Stimulated activated CD8-positive, alpha-beta memory T cell treated with anti-CD3 and anti-CD28 coated beads, Interleukin-4, amount 100 ng/mL, for 1 hour (primary cell): ENCODE results near the gene ABTB2.
"Not testable (repeated sequence)": the region's sequence is repeated elsewhere in the genome, so short reads cannot be mapped to it uniquely, and the experiment has no call there.

Experiments used
- DNase-seq, 2 donors: peaks; one replicate each; pipeline ENCODE4 v3.0.0-alpha.2; 2020; ENCODE audit warnings: low read depth in 2 of 2, low spot score in 1 of 2

Gene ABTB2

DNA sequence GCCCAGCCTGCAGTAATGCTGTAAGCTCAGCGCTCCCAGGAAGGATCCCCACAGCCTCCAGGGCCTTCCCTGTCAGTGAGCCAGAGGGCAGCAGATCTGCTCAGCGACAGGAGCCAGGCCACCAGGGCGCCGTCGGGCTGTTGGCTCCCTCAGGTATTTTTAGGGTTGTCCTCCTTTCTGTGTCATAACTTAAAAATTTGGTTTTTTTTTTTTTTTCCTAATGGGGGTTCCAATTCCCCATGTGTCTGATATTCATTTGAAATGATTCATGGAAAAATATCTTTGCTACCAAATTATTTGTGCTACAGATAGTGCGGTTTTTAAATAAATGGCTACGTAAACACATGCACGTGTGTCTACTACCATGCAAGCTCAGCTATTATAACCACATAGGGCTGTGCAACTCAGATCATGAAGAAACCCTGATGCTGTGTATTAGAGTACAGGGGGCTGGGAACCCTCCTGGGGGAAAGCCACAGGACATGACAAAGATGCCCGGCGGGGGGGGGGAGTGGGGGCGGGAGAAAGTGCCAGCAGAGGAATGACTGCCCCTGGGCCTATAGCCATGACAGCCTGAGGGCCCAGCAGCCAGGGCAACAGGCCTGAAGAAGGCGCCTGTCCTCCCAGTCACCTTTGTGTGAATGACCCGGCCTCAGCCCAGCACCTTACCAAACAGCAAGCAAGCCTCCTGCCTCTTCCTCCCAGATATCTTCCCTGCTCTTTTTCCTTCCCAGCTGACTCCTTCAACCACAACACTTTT lies 163.1 kb downstream of the ABTB2 start:
- DNase-seq: no peak

DNA sequence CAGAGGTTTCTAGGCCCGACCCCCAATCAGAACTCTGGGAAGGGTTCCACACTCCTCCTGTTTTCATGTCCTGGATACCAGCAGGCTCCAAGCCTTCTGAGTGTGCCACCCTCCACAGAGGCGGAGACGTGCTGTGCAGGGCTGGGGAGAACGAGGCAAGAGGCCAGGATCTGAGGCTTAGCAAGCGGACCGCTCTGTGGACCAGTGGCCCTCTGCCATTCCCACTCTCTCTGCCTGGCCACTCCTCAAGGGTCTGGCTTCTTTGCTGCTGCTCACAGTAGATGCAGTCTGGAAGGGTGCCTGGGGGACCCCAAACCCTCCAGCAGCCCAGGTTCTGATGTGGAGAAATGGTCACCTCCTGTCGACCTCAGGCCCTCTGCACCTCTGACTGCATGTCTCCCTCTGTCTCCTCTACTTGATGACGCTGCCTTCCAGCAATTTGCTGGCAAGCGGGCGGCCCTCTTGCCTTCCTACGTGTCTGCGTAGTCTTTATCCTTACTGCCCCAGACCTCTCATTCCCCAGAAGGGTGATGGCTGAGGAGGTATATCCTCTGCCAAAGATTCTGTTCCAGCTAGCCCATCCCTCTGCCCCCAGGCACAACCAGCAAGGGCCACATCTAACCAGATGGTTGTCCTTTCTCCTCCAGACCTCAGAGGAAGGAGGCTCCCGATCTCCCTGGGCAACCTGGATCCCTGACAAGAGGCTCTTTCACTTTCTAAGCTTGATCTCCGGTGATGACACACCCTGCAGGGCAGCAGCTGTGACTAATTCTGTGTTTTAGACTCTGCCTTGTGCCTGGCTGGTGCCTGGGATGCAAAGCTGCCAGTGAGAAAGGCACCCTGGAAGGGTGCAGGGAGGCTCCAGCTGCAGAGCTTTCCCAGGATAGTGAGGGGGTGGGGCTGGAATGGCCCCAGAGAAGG lies 165.1 kb downstream of the ABTB2 start:
- DNase-seq: no peak

DNA sequence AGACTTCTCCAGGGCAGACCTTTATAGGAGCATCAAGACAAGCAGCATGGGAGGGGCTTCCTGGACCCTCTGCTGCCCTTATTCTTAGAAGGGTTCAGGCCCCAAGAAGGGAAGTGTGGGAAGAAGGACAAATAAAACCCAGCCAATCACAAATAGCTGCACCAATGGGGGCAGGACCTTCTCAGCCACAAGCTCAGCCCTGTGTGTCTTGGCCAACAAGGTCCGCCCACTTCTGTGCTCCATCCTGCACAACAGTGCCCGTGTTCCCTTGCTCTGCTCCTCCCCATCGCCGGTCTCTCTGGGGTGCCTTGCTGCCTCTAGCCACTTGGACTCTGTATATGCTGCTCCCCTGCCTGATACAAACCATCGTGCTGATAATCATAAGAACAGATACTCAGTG lies 166.2 kb downstream of the ABTB2 start:
- no peak for DNase-seq

DNA sequence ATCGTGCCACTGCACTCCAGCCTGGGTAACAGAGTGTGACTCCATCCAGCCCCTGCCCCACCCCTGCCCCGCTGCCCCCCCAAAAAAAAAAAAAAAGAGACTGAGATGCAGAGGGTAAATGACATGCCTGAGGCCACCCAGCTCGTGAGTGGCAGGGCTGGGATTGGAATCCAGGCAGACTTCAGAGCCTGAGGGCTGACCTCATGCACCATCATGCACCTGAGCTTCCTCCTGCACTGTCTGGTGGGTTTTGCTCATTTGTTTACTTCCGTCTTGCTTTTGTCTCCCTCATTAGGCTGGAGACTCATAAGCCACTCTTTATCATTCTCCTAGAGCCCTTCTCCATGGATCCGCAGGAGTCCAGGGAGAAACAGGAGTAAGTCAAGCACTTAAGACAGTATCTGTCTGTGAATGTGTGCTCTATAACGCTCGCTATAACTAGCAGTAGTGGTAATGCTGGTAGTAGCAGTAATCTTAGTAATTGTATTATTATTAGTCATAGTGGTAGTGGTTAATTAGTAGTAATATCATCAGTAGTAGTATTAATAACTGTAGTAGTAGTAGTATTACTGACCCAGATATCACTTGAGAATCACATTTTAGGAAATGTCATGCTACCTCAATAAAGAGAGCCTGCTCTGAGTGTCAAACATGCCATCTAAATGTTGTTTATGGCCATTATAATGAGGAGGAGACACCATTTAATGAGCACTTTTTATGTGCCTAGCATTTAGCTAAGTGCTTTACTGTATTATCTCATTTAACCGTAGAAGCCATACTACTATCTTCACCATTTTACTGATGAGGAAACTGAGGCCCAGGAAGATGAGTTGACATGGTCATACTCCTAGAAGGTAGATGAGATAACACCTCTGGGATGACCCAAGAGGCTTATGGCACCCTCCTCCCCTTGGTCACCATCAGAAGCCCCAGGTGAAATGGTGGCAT lies 167.3 kb downstream of the ABTB2 start:
- no peak for DNase-seq

DNA sequence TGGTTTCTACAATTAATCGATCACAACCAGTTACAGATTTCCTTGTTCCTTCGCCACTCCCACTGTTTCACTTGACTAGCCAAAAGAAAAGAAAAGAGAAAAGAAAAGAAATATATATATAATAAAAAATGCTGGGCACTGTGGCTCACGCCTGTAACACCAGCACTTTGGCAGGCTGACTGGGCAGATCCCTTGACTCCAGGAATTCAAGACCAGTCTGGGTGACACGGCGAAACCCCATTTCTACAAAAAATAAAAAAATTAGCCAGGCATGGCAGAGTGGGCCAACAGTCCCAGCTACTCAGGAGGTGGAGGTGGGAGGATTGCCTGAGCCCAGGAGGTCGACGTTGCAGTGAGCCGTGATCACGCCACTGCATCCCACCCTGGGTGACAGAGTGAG lies 168.6 kb downstream of the ABTB2 start:
- DNase-seq: no peak

DNA sequence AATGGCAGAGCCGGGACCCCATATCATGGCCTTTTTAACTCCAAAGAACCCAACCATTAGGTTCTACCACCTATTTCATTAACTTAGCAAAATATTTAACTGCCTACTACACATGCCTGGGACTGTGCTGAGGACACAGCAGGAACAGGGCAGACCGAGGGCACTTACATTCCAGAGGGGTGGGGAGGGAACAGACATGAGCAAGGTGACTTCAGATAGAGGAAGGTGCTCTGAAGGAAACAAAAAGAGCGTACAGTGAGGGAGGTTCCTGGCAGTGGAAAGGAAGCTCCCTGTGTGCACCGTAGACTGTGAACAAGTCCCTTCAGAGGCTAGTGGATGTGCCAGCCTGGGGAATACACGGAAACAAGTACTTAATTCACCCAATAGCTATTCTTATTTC lies 169.6 kb downstream of the ABTB2 start:
- no peak for DNase-seq

DNA sequence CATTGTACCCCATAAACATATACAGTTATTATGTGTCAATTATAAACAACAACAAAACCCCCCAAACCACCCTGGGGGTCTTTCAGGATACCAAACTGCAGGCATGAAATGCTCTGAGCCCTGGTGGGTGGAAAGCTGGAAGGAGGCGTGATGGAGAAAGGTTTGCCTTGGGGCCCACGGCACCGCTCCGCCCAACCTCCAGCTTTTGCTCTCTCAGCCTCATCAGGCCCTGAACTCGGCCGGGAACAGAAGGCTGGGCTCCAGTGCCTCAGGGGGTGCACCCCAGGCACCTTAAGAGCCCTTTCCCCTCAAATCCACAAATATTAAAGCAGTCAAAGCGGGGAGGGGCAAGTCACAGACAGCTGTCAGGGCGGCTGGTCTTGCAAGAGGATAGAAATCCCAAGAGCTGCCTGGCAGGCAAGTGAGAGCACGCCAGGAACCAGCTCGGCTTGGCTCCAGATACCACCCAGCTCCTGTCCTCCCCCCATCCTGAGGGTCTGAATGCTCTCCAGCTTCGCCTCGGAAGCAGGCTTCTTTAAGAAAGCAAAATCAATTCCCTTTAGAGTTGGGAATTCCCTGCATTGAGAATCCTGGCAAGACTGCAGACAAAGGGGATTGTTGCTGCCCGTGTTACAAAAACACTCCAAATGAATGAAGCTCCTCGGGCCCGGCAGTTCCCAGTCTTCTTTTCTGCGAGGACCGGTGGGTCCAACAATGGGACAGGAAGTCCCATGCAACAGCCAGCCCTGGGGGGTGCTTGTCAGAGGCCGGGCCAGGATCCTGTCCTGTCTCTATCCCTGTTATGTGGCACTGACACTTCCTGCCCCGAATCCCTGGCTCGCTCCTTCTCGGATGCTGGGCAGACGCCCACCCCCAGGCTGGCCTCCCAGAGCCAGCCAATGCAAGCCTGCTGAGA lies 171.6 kb downstream of the ABTB2 start:
- no peak for DNase-seq

DNA sequence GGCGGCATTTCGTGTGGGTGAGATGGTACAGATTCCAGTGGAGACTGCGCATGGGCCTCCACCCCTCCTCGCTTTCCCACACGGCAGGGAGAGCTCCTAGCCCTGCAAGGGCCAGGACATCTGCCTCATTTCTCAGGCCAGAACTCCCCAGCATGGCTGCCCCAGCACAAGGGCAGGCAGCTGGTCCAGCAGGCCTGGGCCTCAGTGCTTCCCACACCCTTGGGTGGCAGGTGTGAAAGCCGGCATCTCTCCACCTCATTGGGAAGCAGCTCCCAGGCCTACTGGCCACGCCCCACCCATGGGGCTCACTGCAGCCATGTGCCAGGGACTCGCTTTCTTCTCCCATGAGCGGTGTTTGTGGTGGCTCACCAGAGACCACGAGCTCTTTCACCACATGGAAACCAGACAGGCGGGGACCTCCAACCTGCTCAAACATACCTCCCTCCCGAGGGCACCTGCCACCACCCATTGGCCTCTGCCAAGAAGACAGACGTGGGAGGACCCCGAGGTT lies 173.2 kb downstream of the ABTB2 start:
- no peak for DNase-seq

DNA sequence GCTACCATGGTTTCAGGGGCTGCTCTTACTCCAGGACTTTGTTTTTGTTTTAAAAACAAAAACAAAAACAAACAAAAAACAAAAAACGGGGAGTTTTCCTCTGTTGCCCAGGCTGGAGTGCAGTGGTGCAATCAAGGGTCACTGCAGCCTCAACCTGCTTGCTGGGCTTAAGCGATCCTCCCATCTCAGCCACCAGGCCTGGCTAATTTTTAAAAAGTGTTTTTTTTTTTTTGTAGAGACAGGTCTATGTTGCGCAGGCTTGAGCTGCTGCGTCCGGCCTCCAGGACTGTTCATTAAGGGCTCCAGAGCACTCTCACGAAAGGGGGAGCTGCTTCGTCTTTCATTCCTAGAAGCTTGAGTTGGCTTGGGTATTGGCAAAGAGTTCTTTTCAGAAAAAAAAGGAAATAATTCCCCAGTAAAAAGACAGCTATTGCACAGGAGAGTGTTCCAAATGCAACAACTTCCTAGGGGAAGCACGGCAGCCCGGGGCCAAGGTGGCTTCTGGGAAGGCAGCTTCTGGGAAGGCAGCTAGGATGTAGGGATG lies 173.9 kb downstream of the ABTB2 start:
- no peak for DNase-seq

DNA sequence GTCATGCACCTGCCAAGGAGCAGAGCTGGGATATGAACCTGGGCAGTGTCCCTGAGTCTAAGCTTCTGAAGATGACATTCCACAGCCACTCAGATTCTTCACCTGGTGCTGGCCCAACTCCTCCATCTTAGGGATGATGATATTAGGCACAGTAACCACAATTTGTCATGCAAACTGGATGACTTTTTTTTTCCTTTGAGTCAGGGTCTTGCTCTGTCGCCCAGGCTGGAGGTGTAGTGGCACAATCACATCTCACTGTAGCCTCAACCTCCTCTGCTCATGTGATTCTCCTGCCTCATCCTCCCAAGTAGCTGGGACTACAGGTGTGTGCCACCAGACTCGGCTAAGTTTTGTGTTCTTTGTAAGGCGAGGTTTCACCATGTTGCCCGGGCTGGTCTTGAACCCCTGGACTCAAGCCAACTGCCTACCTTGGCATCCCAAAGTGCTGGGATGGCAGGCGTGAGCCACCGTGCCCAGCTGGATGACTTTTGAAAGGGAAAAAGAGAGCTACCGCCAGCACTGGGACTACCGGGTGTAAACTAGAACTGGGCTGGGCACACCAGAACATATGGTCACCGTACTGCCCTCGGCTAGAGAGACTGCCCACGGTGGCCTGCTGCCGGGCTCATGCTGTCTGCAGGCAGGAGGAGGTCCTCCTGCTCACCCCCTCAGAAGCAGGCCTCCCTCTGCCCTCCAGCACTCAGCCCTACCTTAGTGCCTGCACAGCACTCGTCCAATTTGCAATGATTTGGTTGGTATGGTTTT lies 174.7 kb downstream of the ABTB2 start:
- no peak for DNase-seq

DNA sequence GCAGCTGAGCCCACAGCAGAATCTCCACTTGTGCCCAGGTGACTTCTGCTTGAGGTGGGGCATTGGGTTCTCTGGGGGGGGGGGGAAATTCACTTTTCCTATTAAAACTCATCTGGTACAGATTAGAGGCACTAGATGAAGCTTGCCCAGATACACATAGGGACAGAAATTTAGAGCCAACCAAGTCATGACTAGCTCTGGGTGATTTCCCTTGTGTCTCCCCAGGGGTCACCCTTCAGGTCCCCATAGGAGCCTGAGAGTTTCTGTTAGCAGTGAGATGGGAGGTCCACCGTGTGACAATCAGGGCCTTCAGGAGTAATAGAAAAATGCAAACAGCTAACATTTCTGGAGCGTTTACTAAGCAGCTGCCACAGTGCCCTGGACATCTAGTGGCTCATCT lies 175.4 kb downstream of the ABTB2 start:
- no peak for DNase-seq

DNA sequence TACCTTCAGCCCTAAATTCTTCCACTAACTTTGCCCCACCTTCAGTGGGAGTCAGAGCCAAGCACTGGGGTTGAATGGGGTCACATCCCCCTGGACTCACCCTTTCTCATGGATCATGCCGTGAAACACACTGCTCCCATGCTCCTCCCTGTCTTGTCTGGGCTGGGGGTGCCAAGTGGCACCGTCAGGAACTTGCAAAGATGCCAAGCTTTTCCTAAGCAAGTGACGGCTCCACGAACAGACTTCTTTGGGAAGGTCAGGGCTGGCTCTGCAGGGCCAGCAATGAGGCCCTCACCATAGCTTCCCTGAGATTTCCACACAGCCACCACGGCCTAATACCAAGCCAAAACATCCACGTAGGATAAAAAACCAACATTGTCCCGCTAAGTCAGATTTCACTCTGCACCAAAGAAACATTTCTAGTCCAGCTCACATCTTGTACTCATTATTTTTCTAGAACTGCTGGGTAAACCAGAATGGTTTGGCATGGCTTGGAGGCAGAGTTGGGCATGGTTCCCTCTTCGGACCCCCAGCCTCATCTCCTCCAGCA lies 175.9 kb downstream of the ABTB2 start:
- DNase-seq: no peak

DNA sequence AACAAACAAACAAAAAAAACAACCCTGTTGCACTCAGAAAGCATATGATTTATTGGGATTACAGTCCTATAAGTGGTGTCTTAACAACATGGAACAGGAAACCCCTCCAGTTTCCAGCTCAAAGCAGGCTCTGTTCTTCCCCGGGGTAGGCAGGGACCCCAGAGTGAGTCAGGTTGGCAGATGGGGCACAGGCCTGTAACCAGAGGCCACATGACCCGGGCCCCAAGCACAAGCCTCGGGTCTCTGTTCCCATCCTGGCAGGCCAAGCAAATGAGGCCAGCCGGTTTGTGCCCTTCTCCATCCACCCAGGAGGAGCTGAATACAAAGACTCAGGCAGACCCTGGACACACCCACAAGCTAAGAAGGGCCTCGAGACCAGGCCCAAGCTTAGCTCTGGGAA lies 176.6 kb downstream of the ABTB2 start:
- no peak for DNase-seq

DNA sequence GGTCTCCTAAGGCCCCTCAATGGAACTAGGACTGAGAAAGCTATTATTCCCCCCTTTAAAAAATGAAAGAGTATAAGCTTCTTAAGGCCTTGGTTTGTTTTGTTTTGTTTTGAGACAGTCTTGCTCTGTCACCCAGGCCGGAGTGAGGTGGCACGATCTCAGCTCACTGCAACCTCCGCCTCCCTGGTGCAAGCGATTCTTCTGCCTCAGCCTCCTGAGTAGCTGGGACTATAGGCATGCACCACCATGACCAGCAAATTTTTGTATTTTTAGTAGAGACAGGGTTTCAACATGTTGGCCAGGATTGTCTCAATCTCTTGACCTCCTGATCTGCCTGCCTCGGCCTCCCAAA lies 177.0 kb downstream of the ABTB2 start:
- DNase-seq: not testable (repeated sequence)

DNA sequence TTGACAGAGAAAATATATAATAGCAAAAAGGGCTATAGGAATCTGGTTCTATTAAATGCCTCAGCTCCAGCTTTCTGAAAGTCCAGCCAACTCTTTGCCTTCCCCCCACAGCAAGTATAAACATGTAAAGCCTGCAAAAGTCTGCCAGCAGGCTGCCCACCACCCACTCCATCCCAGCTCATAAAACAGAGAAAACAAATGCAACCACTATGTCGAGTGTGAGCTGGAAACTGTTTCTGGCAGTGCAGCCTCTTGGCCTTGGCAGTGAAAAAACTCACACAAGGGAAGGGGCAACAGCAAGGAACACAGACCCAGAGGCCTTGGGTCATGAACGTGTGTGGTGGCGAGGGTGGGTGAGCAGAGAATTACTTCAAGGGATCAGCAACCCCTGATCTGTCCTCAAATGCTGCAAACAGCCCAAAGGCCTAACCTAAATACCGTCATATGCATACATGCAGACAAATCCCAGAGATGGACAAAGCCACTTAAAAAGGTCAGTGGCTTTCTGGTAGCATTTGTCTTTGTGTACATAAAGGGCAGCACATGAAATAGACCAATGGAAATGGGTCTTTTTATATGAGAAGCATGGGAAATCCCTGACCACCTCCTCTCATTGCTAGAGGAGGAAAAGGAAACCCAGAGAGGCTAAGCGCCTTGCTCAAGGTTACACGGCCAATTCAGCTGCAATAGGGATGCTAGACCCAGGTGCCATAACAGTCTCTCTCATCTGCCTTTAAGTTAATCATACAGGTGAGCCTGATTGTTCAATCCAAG lies 177.6 kb downstream of the ABTB2 start:
- DNase-seq: no peak

DNA sequence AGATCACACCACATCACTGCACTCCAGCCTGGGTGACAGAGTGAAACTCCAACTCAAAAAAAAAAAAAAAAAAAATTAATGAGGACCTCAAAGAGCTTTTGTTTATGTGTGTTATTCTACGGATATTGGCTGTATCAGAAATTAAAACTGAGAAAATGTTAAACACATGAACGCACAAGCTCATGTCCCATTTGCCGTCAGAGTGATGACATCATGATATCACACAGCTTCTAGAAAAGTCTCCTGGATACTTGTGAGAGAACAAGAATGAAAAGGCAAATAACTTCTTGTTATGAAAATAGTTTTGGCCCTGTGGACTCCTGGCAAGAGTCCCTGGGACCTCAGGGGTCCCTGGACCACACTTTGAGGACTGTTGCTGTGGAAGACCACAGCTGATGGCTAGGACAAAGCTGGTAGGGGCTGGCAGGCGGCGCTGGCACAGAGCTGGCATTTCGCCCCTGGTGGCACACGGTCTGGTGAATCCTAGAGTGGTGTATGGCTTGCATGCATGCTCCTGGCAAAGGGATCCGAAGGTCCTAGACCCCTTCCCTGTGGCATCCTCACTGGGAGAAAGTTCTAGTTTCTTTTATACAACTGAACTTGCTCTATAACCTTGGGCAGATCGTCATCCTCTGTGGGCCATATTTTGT lies 178.7 kb downstream of the ABTB2 start:
- DNase-seq: no peak

DNA sequence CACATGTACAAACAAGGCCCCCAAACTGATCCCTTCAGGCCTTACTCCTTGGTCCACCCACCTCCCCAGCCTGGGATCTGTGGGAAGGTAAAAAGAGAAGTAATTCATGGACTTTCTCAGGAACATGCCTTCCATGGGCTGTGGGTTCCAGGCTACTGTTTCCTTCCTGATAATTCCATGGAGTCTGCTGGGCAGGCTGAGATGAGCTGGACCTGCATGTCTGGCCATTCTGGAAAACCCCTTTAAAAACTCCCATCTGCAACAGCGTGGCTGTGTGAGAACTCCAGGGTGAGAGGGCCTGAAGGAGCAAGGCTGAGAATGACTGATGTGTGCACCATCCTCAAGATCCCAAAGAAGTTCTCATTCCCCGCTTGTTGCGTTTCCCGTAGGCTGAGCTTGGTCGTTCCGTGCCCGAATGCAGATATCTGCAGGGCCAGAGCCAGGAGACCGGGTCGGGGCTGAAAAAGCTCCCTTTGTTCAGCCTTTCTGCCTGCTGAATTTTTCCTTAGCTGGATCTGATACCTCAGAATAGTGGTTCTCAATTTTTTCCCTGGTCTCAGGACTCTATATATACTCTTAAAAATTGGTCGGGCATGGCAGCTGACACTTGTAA lies 179.5 kb downstream of the ABTB2 start:
- DNase-seq: no peak
